ENCODE data around the gene DUSP9.

The DUSP9 gene

GRCh38 chrX:153621949-153622598 is 24.9 kb upstream of the DUSP9 start:
- in situ Hi-C loops (cut with HindIII; ENCODE audit: low sequenced_read_pairs): no loop called here
- DNase-seq (ENCODE audit: low read depth, low spot score): no peak
- TF ChIP-seq CTCF (IDR thresholded peaks at IDR 0.05; ENCODE audit: low read depth, low read length): no peak

GRCh38 chrX:153622661-153623309 is 24.2 kb upstream of the DUSP9 start:
- H3K4me3 ChIP-seq (ENCODE audit: low read depth, low read length): no peak overlapping the region
- no peak for TF ChIP-seq CTCF (IDR thresholded peaks at IDR 0.05; ENCODE audit: low read depth, low read length)
- DNase-seq (ENCODE audit: low read depth, low spot score): no peak
- in situ Hi-C loops (cut with HindIII; ENCODE audit: low sequenced_read_pairs): no loop called here

More at GRCh38 chrX:153621949-153622598, 24.9 kb upstream of the DUSP9 start:
- H3K4me3 ChIP-seq (ENCODE audit: low read depth, low read length): no peak overlapping the region

- no peak for TF ChIP-seq CTCF (IDR thresholded peaks at IDR 0.05; ENCODE audit: low read depth, low read length)
- H3K4me3 ChIP-seq (ENCODE audit: low read depth, low read length): no peak overlapping the region
- in situ Hi-C loops (cut with HindIII; ENCODE audit: low sequenced_read_pairs): no loop called here
- DNase-seq (ENCODE audit: low read depth, low spot score): no peak
Observed at GRCh38 chrX:153623310-153624029, 23.5 kb upstream of the DUSP9 start.

GRCh38 chrX:153624196-153625091 is 22.6 kb upstream of the DUSP9 start:
- in situ Hi-C loops (cut with HindIII; ENCODE audit: low sequenced_read_pairs): no loop called here
- no peak for DNase-seq (ENCODE audit: low read depth, low spot score)
- TF ChIP-seq CTCF (IDR thresholded peaks at IDR 0.05; ENCODE audit: low read depth, low read length): no peak
- no peak overlapping the region for H3K4me3 ChIP-seq (ENCODE audit: low read depth, low read length)

- no peak for TF ChIP-seq CTCF (IDR thresholded peaks at IDR 0.05; ENCODE audit: low read depth, low read length)
- in situ Hi-C loops (cut with HindIII; ENCODE audit: low sequenced_read_pairs): no loop called here
- no peak overlapping the region for H3K4me3 ChIP-seq (ENCODE audit: low read depth, low read length)
- DNase-seq (ENCODE audit: low read depth, low spot score): no peak
Observed at GRCh38 chrX:153625271-153626024, 21.6 kb upstream of the DUSP9 start.

Measured in astrocyte of the spinal cord (primary cell).